GM12878 (cell line): ENCODE results near the gene CCDC18. TPM values are rescaled to one million over a fixed set of nuclear protein-coding genes. Genes with fewer than 3 reads are reported as not detected.

ENCODE experiments used
- ATAC-seq: fragments of 200-7000 bp; cut with Tn5 transposase; 3 replicates; pipeline ENCODE4 v1.9.1; 2020; ENCODE audit warnings: mild to moderate bottlenecking, moderate library complexity
- BruUV-seq: library from RNA; stranded (reverse); fragments of 400-500 nt; replicated peaks from 2 replicates; lab custom pipeline; 2021; lab: Mats Ljungman, UMichigan
- CTCF ChIA-PET: fragments of 300-600 bp; sonication (Branson Sonifier 250); formaldehyde crosslinking; extraction: SDS; loops from one replicate; lab custom pipeline; 2021; ENCODE audit warnings: inconsistent platforms; lab: Yijun Ruan, JAX
- POLR2A ChIA-PET: fragments of 350-600 bp; formaldehyde crosslinking; extraction: SDS; loops from one replicate; lab custom pipeline; 2021; ENCODE audit warnings: inconsistent platforms; lab: Charles Lee
- RAD21 ChIA-PET: fragments of 300-600 bp; sonication (Branson Sonifier 250); formaldehyde crosslinking; loops from one replicate; lab custom pipeline; 2023; ENCODE audit warnings: antibody characterized with exemption; ENCODE audit not compliant: unreplicated experiment; lab: Charles Lee
- SMC1A ChIA-PET: fragments of 300-600 bp; sonication (Branson Sonifier 250); formaldehyde crosslinking; loops from one replicate; lab custom pipeline; 2023; ENCODE audit not compliant: unreplicated experiment, uncharacterized antibody; lab: Charles Lee
- DNase-seq: peaks from one replicate; pipeline ENCODE4 v3.0.0-alpha.2; 2011; ENCODE audit warnings: low read depth, low spot score
- FAIRE-seq: peaks from 3 replicates; lab custom pipeline; 2011; peaks lifted over from hg19 to GRCh38; lab: Jason Lieb, UNC
- H2AFZ ChIP-seq: 2 replicates; pipeline ENCODE4 v1.6.0; 2011; ENCODE audit warnings: low read depth, low read length, control low read depth; ENCODE audit not compliant: control insufficient read depth
- H3K27ac ChIP-seq: 2 replicates; pipeline ENCODE4 v1.5.1; 2011; ENCODE audit warnings: control low read depth; ENCODE audit not compliant: control insufficient read depth, insufficient read depth
- H3K27me3 ChIP-seq, 2 experiments: replicated peaks in 1 of 2; 2 replicates each; pipeline versions ENCODE4 v1.6.0 to v1.6.1; 2011; ENCODE audit warnings: low read length in 1 of 2; ENCODE audit not compliant: control insufficient read depth in 2 of 2, insufficient read depth in 2 of 2
- H3K36me3 ChIP-seq, 2 experiments: 2 replicates each; pipeline ENCODE4 v1.5.1; 2011; ENCODE audit warnings: low read length in 1 of 2; ENCODE audit not compliant: control insufficient read depth in 2 of 2, insufficient read depth in 2 of 2
- H3K4me1 ChIP-seq: 2 replicates; pipeline ENCODE4 v1.6.1; 2011; ENCODE audit warnings: mild to moderate bottlenecking, low read length, moderate library complexity, mixed read lengths; ENCODE audit not compliant: control insufficient read depth, insufficient read depth
- H3K4me2 ChIP-seq: 2 replicates; pipeline ENCODE4 v1.6.0; 2011; ENCODE audit warnings: control low read depth; ENCODE audit not compliant: control insufficient read depth, insufficient read depth
- H3K4me3 ChIP-seq: fragments of 200-600 bp; sonication (generic); 2 replicates; pipeline ENCODE4 v1.5.1; 2016
- H3K79me2 ChIP-seq: 2 replicates; pipeline ENCODE4 v1.6.0; 2011; ENCODE audit warnings: low read length; ENCODE audit not compliant: control insufficient read depth, insufficient read depth
- H3K9ac ChIP-seq: 2 replicates; pipeline ENCODE4 v1.8.0; 2011; ENCODE audit warnings: low read length, control low read depth, mixed read lengths; ENCODE audit not compliant: control insufficient read depth, insufficient read depth
- H3K9me3 ChIP-seq: replicated peaks from 3 replicates; pipeline ENCODE4 v1.5.1; 2011; ENCODE audit warnings: mild to moderate bottlenecking, low read length; ENCODE audit not compliant: control insufficient read depth, insufficient read depth
- H4K20me1 ChIP-seq: 2 replicates; pipeline ENCODE4 v1.6.0; 2011; ENCODE audit not compliant: control insufficient read depth, insufficient read depth
- ATF7 ChIP-seq: fragments of 450-650 bp; IDR thresholded peaks from 2 replicates; pipeline ENCODE4 v1.6.1; 2016; ENCODE audit warnings: low read depth, mild to moderate bottlenecking
- CTCF ChIP-seq, 3 experiments: IDR thresholded peaks in 2 of 3; conservative IDR thresholded peaks in 1 of 3; 2 replicates each; pipeline ENCODE4 v1.5.1; 2011; ENCODE audit warnings: low read depth in 3 of 3, low read length in 3 of 3, mild to moderate bottlenecking in 3 of 3, control low read depth in 2 of 3, moderate library complexity in 2 of 3, inconsistent platforms in 1 of 3, mixed read lengths in 1 of 3; ENCODE audit not compliant: control insufficient read depth in 2 of 3, insufficient read depth in 1 of 3; ENCODE audit errors: extremely low read depth in 1 of 3
- FOXK2 ChIP-seq: fragments of 450-650 bp; IDR thresholded peaks from 2 replicates; pipeline ENCODE4 v1.6.1; 2017; ENCODE audit warnings: mild to moderate bottlenecking, moderate library complexity
- FOXM1 ChIP-seq: IDR thresholded peaks from 2 replicates; pipeline ENCODE4 v1.6.1; 2012; ENCODE audit warnings: low read depth, mild to moderate bottlenecking, inconsistent platforms, low read length, moderate library complexity
- HDGF ChIP-seq: fragments of 450-650 bp; IDR thresholded peaks from 2 replicates; pipeline ENCODE4 v1.6.1; 2016; ENCODE audit warnings: antibody characterized with exemption
- KLF5 ChIP-seq: fragments of 450-650 bp; IDR thresholded peaks from 2 replicates; pipeline ENCODE4 v1.6.1; 2014; ENCODE audit warnings: mild to moderate bottlenecking; ENCODE audit not compliant: partially characterized antibody
- LARP7 ChIP-seq: fragments of 450-650 bp; IDR thresholded peaks from 2 replicates; pipeline ENCODE4 v1.6.1; 2017; ENCODE audit warnings: mild to moderate bottlenecking
- NFYA ChIP-seq: IDR thresholded peaks from 2 replicates; pipeline ENCODE4 v1.6.1; 2011; ENCODE audit warnings: low read depth, mild to moderate bottlenecking, low read length, improper control_type of control experiment, borderline replicate concordance
- SRF ChIP-seq, 2 experiments: IDR thresholded peaks; 2 replicates each; pipeline ENCODE4 v1.6.1; 2011; ENCODE audit warnings: low read depth in 2 of 2, low read length in 2 of 2, mild to moderate bottlenecking in 1 of 2, moderate library complexity in 1 of 2
- STAT3 ChIP-seq: IDR thresholded peaks from 2 replicates; pipeline ENCODE4 v1.6.1; 2011; ENCODE audit warnings: low read depth, low read length, improper control_type of control experiment
- SUZ12 ChIP-seq: fragments of 200-600 bp; sonication (generic); IDR thresholded peaks from one replicate; pipeline ENCODE4 v1.6.1; 2018; ENCODE audit warnings: antibody characterized with exemption, mild to moderate bottlenecking; ENCODE audit not compliant: unreplicated experiment
- TCF12 ChIP-seq: IDR thresholded peaks from 2 replicates; pipeline ENCODE4 v1.6.1; 2011; ENCODE audit warnings: low read depth, mild to moderate bottlenecking, low read length
- ZBTB33 ChIP-seq: fragments of 450-650 bp; IDR thresholded peaks from 2 replicates; pipeline ENCODE4 v1.6.1; 2017; ENCODE audit warnings: mild to moderate bottlenecking
- WGBS: methylation state at CpG from one replicate; pipeline ENCODE4 v1.1.6; 2016; ENCODE audit warnings: low lambda C conversion rate; ENCODE audit not compliant: insufficient replicate concordance, insufficient coverage; ENCODE audit errors: missing lambda C conversion rate; 5-methylcytosine and 5-hydroxymethylcytosine counted together
- in situ Hi-C: fragments of 300-500 bp; cut with MboI; formaldehyde crosslinking; loops from 9 replicates; pipeline ENCODE4 v1.14.3; 2018; ENCODE audit warnings: mixed read lengths
- intact Hi-C: fragments of 100-400 bp; cut with micrococcal nuclease; formaldehyde crosslinking; loops from one replicate; pipeline ENCODE4 v1.14.2; 2022; ENCODE audit not compliant: unreplicated experiment
- polyA plus RNA-seq, 11 experiments: library from polyadenylated mRNA; depleted of rRNA in 4 of 11; unstranded in 6 of 11; stranded (reverse) in 5 of 11; fragments of >200 nt; fragmentation: Nextera tagmentation in 4 of 11; fragmentation: Illumina TruSeq in 1 of 11; extraction: Ambion mirVana in 4 of 11; extraction: Trizol in 1 of 11; gene quantifications; 1 replicate in 1 of 11; 2 replicates in 10 of 11; pipeline versions ENCODE4 v1.2.1 to v1.2.3, GENCODE V29; 2011 to 2016; ENCODE audit warnings: inconsistent platforms in 2 of 11, missing spikeins in 2 of 11, low read depth in 1 of 11
- total RNA-seq, 4 experiments: library from RNA; depleted of rRNA in 3 of 4; stranded (reverse); fragments of >200 nt in 3 of 4; fragmentation: Illumina TruSeq in 1 of 4; extraction: Trizol in 1 of 4; gene quantifications; 2 replicates each; pipeline versions ENCODE4 v1.2.1 to v1.2.3, GENCODE V29; 2013 to 2021
- TF ChIP-seq, protein P1 (sequence below): fragments of 450-650 bp; IDR thresholded peaks from 2 replicates; pipeline ENCODE4 v1.6.1; 2017; ENCODE audit warnings: borderline replicate concordance
- TF ChIP-seq, protein P2 (sequence below): IDR thresholded peaks from 2 replicates; pipeline ENCODE4 v1.6.1; 2011; ENCODE audit warnings: low read depth, low read length, improper control_type of control experiment, borderline replicate concordance
- TF ChIP-seq, protein P3 (sequence below): fragments of 450-650 bp; IDR thresholded peaks from 2 replicates; pipeline ENCODE4 v1.6.1; 2016; ENCODE audit warnings: mild to moderate bottlenecking

CCDC18 gene
- total and polyA plus RNA-seq, 10 of the 15 experiments (the other 5 are each of a cell fraction or from before 2014, with no cell fraction given), result 15.6 to 34.9 (median 19.5) TPM

GRCh38 chr1:93301131-93301530, 120.6 kb downstream of the CCDC18 start:
- Histone ChIP-seq H3K4me1 (no peaks in the 10 kb centered on the region), H3K9ac (no peak overlapping the region), H3K27me3 (no peaks in the 10 kb centered on the region), H4K20me1 (no peaks in the 10 kb centered on the region), H2AFZ (no peak overlapping the region), H3K4me2 (no peak overlapping the region), H3K9me3 (no peaks in the 10 kb centered on the region), H3K79me2 (no peaks in the 10 kb centered on the region), H3K4me3 (no peak overlapping the region), H3K27ac (no peak overlapping the region), H3K36me3 (no peaks in the 10 kb centered on the region)
- intact Hi-C loops (no loop called here), in situ Hi-C loops (loop anchor here (10.0 kb wide), 2 partner anchors 324 to 544 kb away; no protein-coding TSS in a partner anchor)
- no peak for ATAC-seq
- no peak for DNase-seq
- WGBS, result 100% methylated on average over 1 of the region's 1 CpG
- BruUV-seq, result no TSS peak
- TF ChIP-seq KLF5 (no peak), NFYA (no peak), SUZ12 (no peak), STAT3 (no peak), HDGF (no peak), TCF12 (no peak), ZBTB33 (no peak), LARP7 (no peak), ATF7 (no peak), CTCF (IDR thresholded peaks at IDR 0.05 in 2 of 3, conservative IDR thresholded peaks at IDR 0.05 in 1 of 3; ENCODE audit: control insufficient read depth in 2 of 3, extremely low read depth in 1 of 3, insufficient read depth in 1 of 3, low read depth in 3 of 3, low read length in 3 of 3) (no peak), FOXM1 (no peak), FOXK2 (no peak), SRF (IDR thresholded peaks at IDR 0.05; ENCODE audit: low read depth in 2 of 2, low read length in 2 of 2) (no peak)
- TF ChIP-seq, protein P1, sequence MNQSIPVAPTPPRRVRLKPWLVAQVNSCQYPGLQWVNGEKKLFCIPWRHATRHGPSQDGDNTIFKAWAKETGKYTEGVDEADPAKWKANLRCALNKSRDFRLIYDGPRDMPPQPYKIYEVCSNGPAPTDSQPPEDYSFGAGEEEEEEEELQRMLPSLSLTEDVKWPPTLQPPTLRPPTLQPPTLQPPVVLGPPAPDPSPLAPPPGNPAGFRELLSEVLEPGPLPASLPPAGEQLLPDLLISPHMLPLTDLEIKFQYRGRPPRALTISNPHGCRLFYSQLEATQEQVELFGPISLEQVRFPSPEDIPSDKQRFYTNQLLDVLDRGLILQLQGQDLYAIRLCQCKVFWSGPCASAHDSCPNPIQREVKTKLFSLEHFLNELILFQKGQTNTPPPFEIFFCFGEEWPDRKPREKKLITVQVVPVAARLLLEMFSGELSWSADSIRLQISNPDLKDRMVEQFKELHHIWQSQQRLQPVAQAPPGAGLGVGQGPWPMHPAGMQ, result no peak
- TF ChIP-seq, protein P2, sequence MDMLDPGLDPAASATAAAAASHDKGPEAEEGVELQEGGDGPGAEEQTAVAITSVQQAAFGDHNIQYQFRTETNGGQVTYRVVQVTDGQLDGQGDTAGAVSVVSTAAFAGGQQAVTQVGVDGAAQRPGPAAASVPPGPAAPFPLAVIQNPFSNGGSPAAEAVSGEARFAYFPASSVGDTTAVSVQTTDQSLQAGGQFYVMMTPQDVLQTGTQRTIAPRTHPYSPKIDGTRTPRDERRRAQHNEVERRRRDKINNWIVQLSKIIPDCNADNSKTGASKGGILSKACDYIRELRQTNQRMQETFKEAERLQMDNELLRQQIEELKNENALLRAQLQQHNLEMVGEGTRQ, result no peak
- TF ChIP-seq, protein P3, sequence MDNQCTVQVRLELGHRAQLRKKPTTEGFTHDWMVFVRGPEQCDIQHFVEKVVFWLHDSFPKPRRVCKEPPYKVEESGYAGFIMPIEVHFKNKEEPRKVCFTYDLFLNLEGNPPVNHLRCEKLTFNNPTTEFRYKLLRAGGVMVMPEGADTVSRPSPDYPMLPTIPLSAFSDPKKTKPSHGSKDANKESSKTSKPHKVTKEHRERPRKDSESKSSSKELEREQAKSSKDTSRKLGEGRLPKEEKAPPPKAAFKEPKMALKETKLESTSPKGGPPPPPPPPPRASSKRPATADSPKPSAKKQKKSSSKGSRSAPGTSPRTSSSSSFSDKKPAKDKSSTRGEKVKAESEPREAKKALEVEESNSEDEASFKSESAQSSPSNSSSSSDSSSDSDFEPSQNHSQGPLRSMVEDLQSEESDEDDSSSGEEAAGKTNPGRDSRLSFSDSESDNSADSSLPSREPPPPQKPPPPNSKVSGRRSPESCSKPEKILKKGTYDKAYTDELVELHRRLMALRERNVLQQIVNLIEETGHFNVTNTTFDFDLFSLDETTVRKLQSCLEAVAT, result no peak
- RAD21 ChIA-PET, result interaction anchor here (1.1 kb wide), 1 partner anchor 328 kb away, joined by 3 read pairs; no protein-coding TSS in a partner anchor
- SMC1A ChIA-PET, result interaction anchor here (1.1 to 1.8 kb wide), 3 partner anchors 44 to 221 kb away, joined by 3 to 8 read pairs (median 4); partner anchors contain the start of gene DR1
- POLR2A ChIA-PET, result no interaction called here
- CTCF ChIA-PET, result interaction anchor here (0.7 to 1.7 kb wide), 6 partner anchors 10 to 548 kb away, joined by 3 to 8 read pairs (median 3); no protein-coding TSS in a partner anchor
- FAIRE-seq, result no peak
